Heart left ventricle (tissue), 16 donors: Measurements from ENCODE around the gene ARHGEF10L. TPM values are rescaled to one million over a fixed set of nuclear protein-coding genes. Genes with fewer than 3 reads are reported as not detected.

Experiments used
- ATAC-seq, 4 donors: fragments of 200-7000 bp; cut with Tn5 transposase; one replicate each; pipeline ENCODE4 v1.9.1; 2020 to 2022; ENCODE audit warnings: moderate library complexity in 4 of 4, mild to moderate bottlenecking in 3 of 4, moderate number of reproducible peaks in 1 of 4
- DNase-seq, 5 donors: peaks; one replicate each; pipeline ENCODE4 v3.0.0-alpha.2; 2020
- H3K27ac ChIP-seq, 12 donors: fragments of 200-600 bp; sonication (generic) in 4 of 12; one replicate each; pipeline versions ENCODE4 v1.5.0 to v1.8.0; 2016 to 2022; ENCODE audit warnings: mild to moderate bottlenecking in 2 of 12
- H3K27me3 ChIP-seq, 9 donors: fragments of 200-600 bp; sonication (generic) in 2 of 9; one replicate each; pipeline versions ENCODE4 v1.5.1 to v1.8.0; 2016 to 2022; ENCODE audit warnings: mild to moderate bottlenecking in 3 of 9
- H3K36me3 ChIP-seq, 9 donors: fragments of 200-600 bp; sonication (generic) in 2 of 9; one replicate each; pipeline versions ENCODE4 v1.5.0 to v1.8.0; 2018 to 2022; ENCODE audit warnings: mild to moderate bottlenecking in 2 of 9
- H3K4me1 ChIP-seq, 12 donors: fragments of 200-600 bp; sonication (generic) in 4 of 12; one replicate each; pipeline versions ENCODE4 v1.5.0 to v1.8.0; 2016 to 2022; ENCODE audit warnings: mild to moderate bottlenecking in 3 of 12
- H3K4me3 ChIP-seq, 12 donors: fragments of 200-600 bp; sonication (generic) in 4 of 12; one replicate each; pipeline versions ENCODE4 v1.5.0 to v1.8.0; 2017 to 2022; ENCODE audit warnings: mild to moderate bottlenecking in 9 of 12, moderate library complexity in 4 of 12
- H3K9me3 ChIP-seq, 12 donors: fragments of 200-600 bp; sonication (generic) in 4 of 12; one replicate each; pipeline versions ENCODE4 v1.5.0 to v1.8.0; 2016 to 2022; ENCODE audit warnings: mild to moderate bottlenecking in 1 of 12
- CTCF ChIP-seq, 12 donors: fragments of 200-600 bp; sonication (generic) in 4 of 12; IDR thresholded peaks; one replicate each; pipeline versions ENCODE4 v1.5.0 to v1.8.0; 2018 to 2022; ENCODE audit warnings: antibody characterized with exemption in 12 of 12, mild to moderate bottlenecking in 5 of 12
- POLR2A ChIP-seq, 2 donors: fragments of 450-650 bp; IDR thresholded peaks; one replicate each; pipeline ENCODE4 v1.6.1; 2017; ENCODE audit warnings: antibody characterized with exemption in 2 of 2, mild to moderate bottlenecking in 2 of 2, moderate library complexity in 2 of 2
- WGBS, 4 donors: extraction: QIAGEN DNeasy Blood & Tissue Kit in 2 of 4; methylation state at CpG; one replicate each; pipeline versions ENCODE4 v1.1.5 to v1.1.7; 2013 to 2018; 5-methylcytosine and 5-hydroxymethylcytosine counted together
- intact Hi-C, 10 donors: fragments of 100-400 bp; cut with DNase I; formaldehyde crosslinking; loops; one replicate each; pipeline versions ENCODE4 v1.11.1 to v1.14.2; 2022
- polyA plus RNA-seq, 2 donors: library from polyadenylated mRNA; stranded (reverse); fragments of 200-250 nt; gene quantifications; one replicate each; pipeline ENCODE4 v1.2.3, GENCODE V29; 2013
- total RNA-seq, 9 donors: library from RNA; depleted of rRNA in 2 of 9; stranded (reverse); fragments of >200 nt in 2 of 9; fragmentation: NEBNext Ultra II Directional in 3 of 9; extraction: Animal tissue kit (Norgen Biotek cat#: 25700) in 3 of 9; gene quantifications; one replicate each; pipeline versions ENCODE4 v1.1.0 to v1.2.4, GENCODE V29; 2016 to 2023
- donor health status: ischemic (EF 13 %, LVEDD 7.1; RV severe dilation, severe dysfunction).
- donor health status: healthy with polysubstance abuse.
- donor health status: DM: no; HTN: yes; CAD: no.
- donor health status: DM: no; HTN: no; CAD: no.
- donor health status: ischemic (EF 25% LVEDD 6.9; RV normal size, moderate dysfunction).
- donor health status: ischemic (EF 25% LVEDD 5.7; RV mildly dilated, moderate dysfunction).
- donor health status: healthy.
- donor health status: DM: yes; HTN: yes; CAD: no.
- donor health status: ischemic (EF 35%, LVEDD 5.7; RV mildly dilated, moderate dysfunction).
- donor health status: nonischemic (EF 11% LVEDD 7.7; RV severe dilation, severe dysfunction).
- donor health status: DM: yes; HTN: yes; CAD: no.
- donor health status: PGD.
- donor health status: ischemic (EF 29% LVEDD 5.4; RV normal size, mild dysfunction).
- donor health status: nonischemic (EF 23%, LVEDD 6.1; RV moderate dilation, normal function).

Gene ARHGEF10L
- total and polyA plus RNA-seq, 11 donors, result 44.6 to 72.8 (median 57.9) TPM

GRCh38 chr1:17572264-17572985 lies 32.9 kb downstream of the ARHGEF10L start:
- TF ChIP-seq CTCF (IDR thresholded peaks at IDR 0.05) (peak in 2 of 12 donors; percentile 13 to 14), POLR2A (IDR thresholded peaks at IDR 0.05) (no peak)
- peak overlapping the region in 9 of 12 donors; percentile 5 to 86 (median 41) for H3K27ac ChIP-seq
- H3K9me3 ChIP-seq, result no peaks in the 10 kb centered on the region
- no peaks in the 10 kb centered on the region for H3K36me3 ChIP-seq
- H3K4me3 ChIP-seq, result no peak overlapping the region
- no peaks in the 10 kb centered on the region for H3K27me3 ChIP-seq
- intact Hi-C loops, result no loop called here
- peaks cover 0 to 80% (median 53%) of the 10 kb centered on the region in 12 donors for H3K4me1 ChIP-seq
- no peak for ATAC-seq
- WGBS, 4 donors, result 88 to 91% (median 90%) methylated on average over 9 of the region's 9 CpGs
- DNase-seq, result no peak

GRCh38 chr1:17573518-17574041 lies 34.1 kb downstream of the ARHGEF10L start:
- H3K9me3 ChIP-seq, result no peaks in the 10 kb centered on the region
- 27 to 37% (median 32%) methylated on average over 7 to 10 of the region's 10 CpGs for WGBS, 4 donors
- ATAC-seq, result no peak

GRCh38 chr1:17574516-17574915 lies 35.0 kb downstream of the ARHGEF10L start:
- TF ChIP-seq CTCF (IDR thresholded peaks at IDR 0.05), result peak in 3 of 12 donors; percentile 9 to 26 (median 11)
- TF ChIP-seq POLR2A (IDR thresholded peaks at IDR 0.05), result no peak
- Histone ChIP-seq H3K36me3 (no peaks in the 10 kb centered on the region), H3K4me3 (no peak overlapping the region), H3K27ac (peak overlapping the region in 8 of 12 donors; percentile 24 to 61 (median 45)), H3K27me3 (no peaks in the 10 kb centered on the region), H3K9me3 (no peaks in the 10 kb centered on the region), H3K4me1 (peaks cover 0 to 68% (median 32%) of the 10 kb centered on the region in 12 donors)
- 57 to 72% (median 62%) methylated on average over 11 of the region's 11 CpGs for WGBS, 4 donors
- DNase-seq, result no peak
- no peak for ATAC-seq
- intact Hi-C loops, result no loop called here

More at GRCh38 chr1:17573518-17574041, 34.1 kb downstream of the ARHGEF10L start:
- Histone ChIP-seq H3K27ac (peak overlapping the region in 9 of 12 donors; percentile 13 to 62 (median 33)), H3K4me3 (no peak overlapping the region), H3K27me3 (no peaks in the 10 kb centered on the region), H3K4me1 (peaks cover 0 to 73% (median 41%) of the 10 kb centered on the region in 12 donors), H3K36me3 (no peaks in the 10 kb centered on the region)
- intact Hi-C loops, result no loop called here
- no peak for TF ChIP-seq POLR2A (IDR thresholded peaks at IDR 0.05)
- TF ChIP-seq CTCF (IDR thresholded peaks at IDR 0.05), result no peak
- DNase-seq, result peak in 1 of 5 donors; percentile 50

- intact Hi-C loops, result no loop called here
- H3K4me1 ChIP-seq, result peaks cover 0 to 55% (median 29%) of the 10 kb centered on the region in 12 donors
- 63 to 79% (median 73%) methylated on average over 13 to 15 of the region's 15 CpGs for WGBS, 4 donors
- no peaks in the 10 kb centered on the region for H3K27me3 ChIP-seq
- H3K36me3 ChIP-seq, result peaks cover 0 to 3% (median 0%) of the 10 kb centered on the region in 9 donors
- peak in 1 of 4 donors; percentile 32 for ATAC-seq
- no peak for TF ChIP-seq POLR2A (IDR thresholded peaks at IDR 0.05)
- H3K27ac ChIP-seq, result peak overlapping the region in 8 of 12 donors; percentile 24 to 61 (median 38)
- no peak overlapping the region for H3K4me3 ChIP-seq
- no peak for DNase-seq
- no peaks in the 10 kb centered on the region for H3K9me3 ChIP-seq
Observed at GRCh38 chr1:17575797-17576518, 36.5 kb downstream of the ARHGEF10L start.
